GM21576 (cell line): ENCODE measurements around the gene BICD2.

ENCODE experiments used
- ATAC-seq: cut with Tn5 transposase; IDR thresholded peaks from one replicate; pipeline ENCODE4 v1.9.1; 2021; ENCODE audit warnings: mild to moderate bottlenecking, moderate library complexity; ENCODE audit not compliant: unreplicated experiment

Gene BICD2

GRCh38 chr9:92671323-92671722 lies 93.3 kb downstream of the BICD2 start:
- ATAC-seq: no peak

GRCh38 chr9:92669890-92670708 lies 94.5 kb downstream of the BICD2 start, which contains the start of gene IPPK:
IPPK (minus strand) TSS chr9:92670131; CDS start chr9:92669988, 143 bp downstream.
- peak; percentile 91 for ATAC-seq

- peak; percentile 3 for ATAC-seq
Observed at GRCh38 chr9:92669527-92669889, 95.1 kb downstream of the BICD2 start.

GRCh38 chr9:92668746-92669526 lies 95.7 kb downstream of the BICD2 start:
- no peak for ATAC-seq

GRCh38 chr9:92666912-92667532 lies 97.6 kb downstream of the BICD2 start:
- no peak for ATAC-seq

GRCh38 chr9:92666236-92666635 lies 98.4 kb downstream of the BICD2 start:
- no peak for ATAC-seq

- ATAC-seq: no peak
Observed at GRCh38 chr9:92665836-92666235, 98.8 kb downstream of the BICD2 start.

GRCh38 chr9:92664394-92665152 lies 100.1 kb downstream of the BICD2 start:
- ATAC-seq: no peak

GRCh38 chr9:92663951-92664350 lies 100.7 kb downstream of the BICD2 start:
- no peak for ATAC-seq

- no peak for ATAC-seq
Observed at GRCh38 chr9:92663126-92663525, 101.5 kb downstream of the BICD2 start.

- ATAC-seq: no peak
Observed at GRCh38 chr9:92661743-92662142, 102.9 kb downstream of the BICD2 start.
